GM19328 (cell line): ENCODE measurements around the gene SPO11.
"Not testable (repeated sequence)": the region's sequence is repeated elsewhere in the genome, so short reads cannot be mapped to it uniquely, and the experiment has no call there.

ENCODE experiments used
- ATAC-seq: cut with Tn5 transposase; IDR thresholded peaks from one replicate; pipeline ENCODE4 v1.9.1; 2021; ENCODE audit warnings: mild to moderate bottlenecking, moderate library complexity; ENCODE audit not compliant: unreplicated experiment

The SPO11 gene

GRCh38 chr20:57332105-57333089 is 2.8 kb downstream of the SPO11 start:
- no peak for ATAC-seq

- ATAC-seq, result no peak
These were observed 5.8 kb downstream of the SPO11 start for GRCh38 chr20:57335392-57335791.

GRCh38 chr20:57341663-57342062 is 12.1 kb downstream of the SPO11 start:
- ATAC-seq, result no peak

GRCh38 chr20:57342829-57343228 is 13.2 kb downstream of the SPO11 start:
- ATAC-seq, result no peak

- no peak for ATAC-seq
These were observed 16.9 kb downstream of the SPO11 start for GRCh38 chr20:57346477-57346876.

- ATAC-seq, result no peak
These were observed 17.8 kb downstream of the SPO11 start for GRCh38 chr20:57347393-57347792.

GRCh38 chr20:57348200-57348921 is 18.8 kb downstream of the SPO11 start:
- ATAC-seq, result not testable (repeated sequence)

GRCh38 chr20:57348922-57349574 is 19.4 kb downstream of the SPO11 start:
- ATAC-seq, result not testable (repeated sequence)

- ATAC-seq, result no peak
These were observed 20.6 kb downstream of the SPO11 start for GRCh38 chr20:57350081-57350710.

GRCh38 chr20:57350726-57351041 is 21.1 kb downstream of the SPO11 start:
- not testable (repeated sequence) for ATAC-seq

GRCh38 chr20:57351042-57351783 is 21.6 kb downstream of the SPO11 start, which contains the start of gene RAE1:
TSS of gene RAE1 (plus strand) at chr20:57351255. CDS start at chr20:57354039, 2,784 bp downstream.
- ATAC-seq, result peak; percentile 73

GRCh38 chr20:57352305-57352704 is 22.7 kb downstream of the SPO11 start:
- ATAC-seq, result no peak

- no peak for ATAC-seq
These were observed 23.7 kb downstream of the SPO11 start for GRCh38 chr20:57353351-57353750.

- no peak for ATAC-seq
These were observed 31.9 kb downstream of the SPO11 start for GRCh38 chr20:57361517-57361916.

GRCh38 chr20:57364451-57364850 is 34.8 kb downstream of the SPO11 start:
- ATAC-seq, result no peak

GRCh38 chr20:57369596-57369995 is 40.0 kb downstream of the SPO11 start:
- ATAC-seq, result no peak

- ATAC-seq, result no peak
These were observed 40.7 kb downstream of the SPO11 start for GRCh38 chr20:57370316-57370715.

GRCh38 chr20:57371363-57371762 is 41.8 kb downstream of the SPO11 start:
- no peak for ATAC-seq

- no peak for ATAC-seq
These were observed 42.6 kb downstream of the SPO11 start for GRCh38 chr20:57372157-57372556.
